Measurements from ENCODE around the gene ART5.

ART5 gene

DNA sequence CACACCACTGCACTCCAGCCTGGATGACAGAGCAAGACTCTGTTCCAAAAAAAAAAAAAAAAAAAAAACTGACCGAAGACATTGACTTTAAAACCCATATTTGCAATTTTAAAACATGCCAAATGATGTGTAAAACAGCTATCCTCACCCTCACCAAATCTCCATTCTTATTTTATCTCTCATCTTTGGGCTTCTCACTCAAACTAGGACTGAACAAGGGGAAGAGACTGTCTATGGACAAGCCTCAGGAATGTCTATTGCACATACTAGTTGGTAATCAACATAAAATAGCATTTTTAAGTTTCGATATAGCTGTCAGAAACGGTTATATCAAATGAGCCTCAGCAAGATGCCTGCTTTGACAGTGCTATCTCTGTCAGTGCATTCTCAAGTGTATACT is 37.3 kb upstream of the ART5 start:
- DNase-seq (ENCODE audit: low read depth in 2 of 2), result no peak
- H3K4me3 ChIP-seq (replicated peaks in 1 of 2; ENCODE audit: low read depth in 2 of 2, low read length in 2 of 2), result no peak overlapping the region
- TF ChIP-seq, protein P1, sequence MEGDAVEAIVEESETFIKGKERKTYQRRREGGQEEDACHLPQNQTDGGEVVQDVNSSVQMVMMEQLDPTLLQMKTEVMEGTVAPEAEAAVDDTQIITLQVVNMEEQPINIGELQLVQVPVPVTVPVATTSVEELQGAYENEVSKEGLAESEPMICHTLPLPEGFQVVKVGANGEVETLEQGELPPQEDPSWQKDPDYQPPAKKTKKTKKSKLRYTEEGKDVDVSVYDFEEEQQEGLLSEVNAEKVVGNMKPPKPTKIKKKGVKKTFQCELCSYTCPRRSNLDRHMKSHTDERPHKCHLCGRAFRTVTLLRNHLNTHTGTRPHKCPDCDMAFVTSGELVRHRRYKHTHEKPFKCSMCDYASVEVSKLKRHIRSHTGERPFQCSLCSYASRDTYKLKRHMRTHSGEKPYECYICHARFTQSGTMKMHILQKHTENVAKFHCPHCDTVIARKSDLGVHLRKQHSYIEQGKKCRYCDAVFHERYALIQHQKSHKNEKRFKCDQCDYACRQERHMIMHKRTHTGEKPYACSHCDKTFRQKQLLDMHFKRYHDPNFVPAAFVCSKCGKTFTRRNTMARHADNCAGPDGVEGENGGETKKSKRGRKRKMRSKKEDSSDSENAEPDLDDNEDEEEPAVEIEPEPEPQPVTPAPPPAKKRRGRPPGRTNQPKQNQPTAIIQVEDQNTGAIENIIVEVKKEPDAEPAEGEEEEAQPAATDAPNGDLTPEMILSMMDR (IDR thresholded peaks at IDR 0.05; ENCODE audit: low read depth, low read length), result no peak

DNA sequence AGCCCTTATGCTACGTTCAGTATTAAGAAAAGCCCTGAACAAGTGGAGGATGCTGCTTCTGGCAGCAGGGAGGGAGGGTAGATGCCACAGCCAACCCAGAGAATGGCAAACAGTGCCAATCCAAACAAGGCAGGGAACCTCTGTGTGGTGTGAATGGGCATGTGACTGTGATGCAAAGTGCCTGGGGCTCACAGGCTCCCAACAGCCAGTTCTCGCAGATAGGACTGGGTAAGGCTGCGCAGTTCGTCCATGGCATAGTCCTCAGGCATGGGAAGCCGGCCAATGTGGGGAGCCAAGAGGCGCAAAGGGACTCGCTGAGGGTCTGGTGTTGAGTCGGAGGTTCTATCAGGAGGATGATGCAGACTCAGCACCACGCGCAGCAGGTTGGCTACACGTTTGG is 34.2 kb upstream of the ART5 start:
- DNase-seq (ENCODE audit: low read depth in 2 of 2), result no peak
- H3K4me3 ChIP-seq (replicated peaks in 1 of 2; ENCODE audit: low read depth in 2 of 2, low read length in 2 of 2), result no peak overlapping the region
- TF ChIP-seq, protein P1 (IDR thresholded peaks at IDR 0.05; ENCODE audit: low read depth, low read length), result no peak

DNA sequence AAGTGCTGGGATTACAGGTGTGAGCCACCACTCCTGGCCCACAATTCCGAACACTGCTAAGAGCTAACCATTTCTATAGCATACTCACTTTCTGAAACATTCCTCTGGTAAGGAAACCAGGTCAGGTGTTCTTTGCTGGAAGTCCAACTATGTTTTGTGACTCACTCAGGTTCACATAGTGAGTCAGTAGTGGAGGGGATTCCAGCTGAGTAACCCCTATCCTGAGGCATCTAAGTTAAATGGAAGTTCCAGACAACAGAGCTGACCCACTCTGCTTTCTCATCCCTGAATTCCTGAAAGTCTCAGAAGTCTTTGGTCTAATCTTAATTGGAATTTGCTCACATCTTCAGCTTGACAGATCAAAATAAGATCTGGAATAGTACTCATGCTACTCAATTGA is 32.4 kb upstream of the ART5 start:
- TF ChIP-seq, protein P1 (IDR thresholded peaks at IDR 0.05; ENCODE audit: low read depth, low read length), result no peak
- peak in 1 of 2 donors; percentile 69 for DNase-seq (ENCODE audit: low read depth in 2 of 2)
- H3K4me3 ChIP-seq (replicated peaks in 1 of 2; ENCODE audit: low read depth in 2 of 2, low read length in 2 of 2), result no peak overlapping the region

DNA sequence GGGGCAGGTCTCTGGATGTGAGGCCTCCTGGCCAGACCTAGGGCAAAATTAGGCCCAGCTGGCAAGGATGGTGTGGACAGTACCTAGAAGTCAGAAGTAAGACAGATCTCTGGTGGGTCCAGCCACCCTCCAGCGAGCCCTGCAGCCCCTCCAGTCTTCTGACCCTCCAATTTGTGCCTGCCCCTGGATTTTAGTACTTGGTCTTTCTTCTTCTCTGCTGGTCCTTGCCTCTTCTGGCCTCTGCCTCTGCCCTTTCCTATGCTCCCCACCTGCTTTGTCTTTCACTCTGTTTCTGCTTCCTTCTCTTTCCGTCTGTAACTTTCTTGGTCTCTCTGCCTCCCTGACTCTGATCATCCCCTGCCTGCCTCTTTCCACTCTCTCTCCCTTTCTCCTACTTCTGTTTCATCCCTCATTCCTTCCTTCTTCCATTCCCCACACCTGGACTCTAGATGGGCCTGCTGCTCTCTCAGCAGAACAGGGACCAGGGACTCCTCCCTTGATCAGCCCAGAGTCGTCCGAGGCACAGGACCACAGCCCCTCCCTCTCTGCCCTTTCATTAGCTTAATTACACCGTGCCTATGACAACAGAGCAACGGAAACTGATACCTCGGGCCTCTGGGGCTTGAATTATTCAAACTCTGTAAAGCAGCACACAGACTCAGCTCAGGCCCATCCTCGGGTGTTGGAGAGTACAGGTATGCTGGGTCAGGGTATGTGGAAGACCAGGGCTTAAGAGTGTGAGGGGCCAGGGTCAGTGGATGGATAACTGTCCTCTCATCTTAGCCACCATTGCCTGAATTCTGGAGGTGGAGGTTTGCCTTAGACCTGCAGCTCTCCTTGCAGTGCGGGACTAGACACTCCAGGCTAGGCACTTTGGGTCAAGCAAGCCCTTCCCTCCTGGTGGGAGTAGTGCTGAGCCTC is 29.8 kb upstream of the ART5 start, which contains the start of gene CHRNA10:
Gene CHRNA10, minus strand, starts transcription at position 51 of the 921 bp plus-strand sequence. CDS start 72 bp downstream, outside the sequence.
- no peak for DNase-seq (ENCODE audit: low read depth in 2 of 2)
- H3K4me3 ChIP-seq (replicated peaks in 1 of 2; ENCODE audit: low read depth in 2 of 2, low read length in 2 of 2), result no peak within 1 kb of the TSS
- TF ChIP-seq, protein P1 (IDR thresholded peaks at IDR 0.05; ENCODE audit: low read depth, low read length), result no peak

DNA sequence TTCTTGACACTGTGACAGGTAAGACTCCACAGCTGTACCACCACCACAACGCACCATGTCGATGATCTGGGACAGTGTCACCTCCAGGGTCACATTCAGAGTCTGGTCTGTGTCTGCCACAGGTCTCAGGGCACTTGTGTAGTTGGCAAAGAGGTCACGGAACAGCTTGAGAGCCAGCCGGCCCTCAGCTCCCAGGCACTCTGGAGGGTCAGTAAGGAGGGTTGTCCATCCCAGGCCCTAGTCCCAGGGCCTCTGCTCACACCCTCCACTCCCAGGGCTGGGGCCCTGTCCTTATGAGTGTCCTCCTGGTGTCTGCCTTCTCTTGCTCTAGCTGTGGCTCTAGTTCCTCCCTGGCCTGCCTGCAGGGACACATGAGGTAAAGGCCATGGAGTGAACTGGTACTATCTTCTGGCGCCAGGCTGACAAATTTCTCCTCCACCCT is 28.0 kb upstream of the ART5 start:
- H3K4me3 ChIP-seq (replicated peaks in 1 of 2; ENCODE audit: low read depth in 2 of 2, low read length in 2 of 2), result no peak overlapping the region
- no peak for DNase-seq (ENCODE audit: low read depth in 2 of 2)
- TF ChIP-seq, protein P1 (IDR thresholded peaks at IDR 0.05; ENCODE audit: low read depth, low read length), result no peak

DNA sequence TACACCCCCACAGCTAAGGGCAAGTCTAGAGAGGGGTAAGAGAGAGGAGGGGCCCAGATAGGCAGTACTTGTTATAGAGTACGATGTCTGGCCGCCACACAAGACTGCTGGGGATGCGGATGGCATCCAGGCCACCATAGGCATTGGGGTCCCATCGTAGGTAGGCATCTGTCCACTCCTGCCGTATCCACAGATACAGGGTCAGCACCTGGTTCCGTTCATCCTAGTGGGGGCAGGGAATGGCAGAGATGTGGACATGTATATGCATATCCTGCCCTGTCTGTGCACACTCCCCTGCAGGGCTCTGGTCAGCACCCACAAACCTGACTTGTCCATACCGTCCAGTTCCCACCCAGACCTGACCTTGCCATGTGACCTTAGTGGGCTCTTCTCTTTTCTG is 27.3 kb upstream of the ART5 start:
- H3K4me3 ChIP-seq (replicated peaks in 1 of 2; ENCODE audit: low read depth in 2 of 2, low read length in 2 of 2), result no peak overlapping the region
- TF ChIP-seq, protein P1 (IDR thresholded peaks at IDR 0.05; ENCODE audit: low read depth, low read length), result no peak
- no peak for DNase-seq (ENCODE audit: low read depth in 2 of 2)

All from cardiac fibroblast (primary cell).